Trophoblast cell (in vitro differentiated cells and primary cell): ENCODE data around the gene POLR2C.
"Not testable (repeated sequence)": the region's sequence is repeated elsewhere in the genome, so short reads cannot be mapped to it uniquely, and the experiment has no call there.

ENCODE experiments used
- DNase-seq, 2 donors: peaks; one replicate each; pipeline ENCODE4 v3.0.0-alpha.2; 2016
- H2AFZ ChIP-seq: 2 replicates; pipeline ENCODE4 v1.6.1; 2013; ENCODE audit warnings: low read length, moderate library complexity, mild to moderate bottlenecking; ENCODE audit not compliant: insufficient read depth, poor library complexity
- H2AK5ac ChIP-seq: 2 replicates; pipeline ENCODE4 v1.6.1; 2013; ENCODE audit warnings: mild to moderate bottlenecking, low read length
- H2BK120ac ChIP-seq: 2 replicates; pipeline ENCODE4 v1.6.1; 2013; ENCODE audit warnings: low read length, mild to moderate bottlenecking, moderate library complexity; ENCODE audit not compliant: insufficient read depth, poor library complexity
- H2BK12ac ChIP-seq: 2 replicates; pipeline ENCODE4 v1.6.1; 2013; ENCODE audit warnings: mild to moderate bottlenecking, low read length, moderate library complexity
- H2BK5ac ChIP-seq: 2 replicates; pipeline ENCODE4 v1.6.1; 2013; ENCODE audit warnings: low read length, low read depth, moderate library complexity, mild to moderate bottlenecking; ENCODE audit not compliant: poor library complexity
- H3K14ac ChIP-seq: 2 replicates; pipeline ENCODE4 v1.6.1; 2013; ENCODE audit warnings: mild to moderate bottlenecking, low read length
- H3K18ac ChIP-seq: 2 replicates; pipeline ENCODE4 v1.6.1; 2013; ENCODE audit warnings: mild to moderate bottlenecking, low read length
- H3K23ac ChIP-seq: 2 replicates; pipeline ENCODE4 v1.6.1; 2013; ENCODE audit warnings: low read length
- H3K27ac ChIP-seq: 2 replicates; pipeline ENCODE4 v1.5.1; 2013; ENCODE audit warnings: low read depth, mild to moderate bottlenecking, inconsistent platforms, low read length, moderate library complexity
- H3K27me3 ChIP-seq: 2 replicates; pipeline ENCODE4 v1.6.1; 2013; ENCODE audit warnings: inconsistent platforms, mild to moderate bottlenecking, low read length, moderate library complexity; ENCODE audit not compliant: insufficient read depth
- H3K36me3 ChIP-seq, 2 experiments: 1 replicate in 1 of 2; 2 replicates in 1 of 2; pipeline ENCODE4 v1.6.1; 2013; ENCODE audit warnings: low read length in 2 of 2, mild to moderate bottlenecking in 2 of 2, moderate library complexity in 1 of 2; ENCODE audit not compliant: insufficient read depth in 2 of 2, control insufficient read depth in 1 of 2
- H3K4ac ChIP-seq: 2 replicates; pipeline ENCODE4 v1.6.1; 2013; ENCODE audit warnings: low read depth, mild to moderate bottlenecking, low read length, moderate library complexity
- H3K4me1 ChIP-seq, 2 experiments: 1 replicate in 1 of 2; 2 replicates in 1 of 2; pipeline ENCODE4 v1.6.1; 2013; ENCODE audit warnings: low read length in 2 of 2, mild to moderate bottlenecking in 2 of 2, moderate library complexity in 1 of 2; ENCODE audit not compliant: insufficient read depth in 2 of 2, control insufficient read depth in 1 of 2
- H3K4me2 ChIP-seq: 2 replicates; pipeline ENCODE4 v1.6.1; 2013; ENCODE audit warnings: inconsistent platforms, mild to moderate bottlenecking, low read length, moderate library complexity
- H3K4me3 ChIP-seq: 2 replicates; pipeline ENCODE4 v1.5.1; 2013; ENCODE audit warnings: mild to moderate bottlenecking, low read depth, low read length, inconsistent platforms
- H3K79me1 ChIP-seq: one replicate; pipeline ENCODE4 v1.6.1; 2013; ENCODE audit warnings: low read length
- H3K79me2 ChIP-seq: 2 replicates; pipeline ENCODE4 v1.6.1; 2013; ENCODE audit warnings: low read length, mild to moderate bottlenecking; ENCODE audit not compliant: control insufficient read depth, insufficient read depth, poor library complexity
- H3K9ac ChIP-seq: 2 replicates; pipeline ENCODE4 v1.6.1; 2013; ENCODE audit warnings: mild to moderate bottlenecking, low read length
- H3K9me3 ChIP-seq: 2 replicates; pipeline ENCODE4 v1.6.1; 2013; ENCODE audit warnings: low read depth, mild to moderate bottlenecking, control low read depth, inconsistent platforms, low read length; ENCODE audit not compliant: insufficient read depth
- H4K12ac ChIP-seq: 2 replicates; pipeline ENCODE4 v1.6.1; 2013; ENCODE audit warnings: low read depth, mild to moderate bottlenecking, low read length, moderate library complexity
- H4K8ac ChIP-seq: 2 replicates; pipeline ENCODE4 v1.6.1; 2013; ENCODE audit warnings: low read depth, mild to moderate bottlenecking, low read length, moderate library complexity
- H4K91ac ChIP-seq: one replicate; pipeline ENCODE4 v1.6.1; 2013; ENCODE audit warnings: low read depth, mild to moderate bottlenecking, low read length, moderate library complexity
- WGBS: extraction: QIAGEN DNeasy Blood & Tissue Kit; methylation state at CpG from one replicate; pipeline ENCODE4 v1.1.7; 2013; ENCODE audit warnings: missing lambda C conversion rate; ENCODE audit not compliant: insufficient read length, insufficient coverage; ENCODE audit errors: extremely low coverage; 5-methylcytosine and 5-hydroxymethylcytosine counted together

The POLR2C gene

GRCh38 chr16:57497121-57497520 lies 34.6 kb downstream of the POLR2C start:
- Histone ChIP-seq H4K8ac (no peak overlapping the region), H3K9ac (no peak overlapping the region), H2BK5ac (no peak overlapping the region), H2BK120ac (peak overlapping the region; percentile 57), H4K91ac (peak overlapping the region; percentile 30), H3K4me1 (peaks cover 17 to 19% of the 10 kb centered on the region in 2 experiments), H2BK12ac (peak overlapping the region; percentile 37), H3K36me3 (no peaks in the 10 kb centered on the region), H3K79me2 (peaks cover 5% of the 10 kb centered on the region), H3K14ac (peak overlapping the region; percentile 62), H3K18ac (no peak overlapping the region), H2AK5ac (peak overlapping the region; percentile 38), H3K4me2 (no peak overlapping the region), H3K4ac (no peak overlapping the region), H3K27me3 (no peaks in the 10 kb centered on the region), H4K12ac (no peak overlapping the region), H3K9me3 (no peaks in the 10 kb centered on the region), H2AFZ (no peak overlapping the region), H3K23ac (no peak overlapping the region), H3K4me3 (no peak overlapping the region), H3K79me1 (peaks cover 30% of the 10 kb centered on the region), H3K27ac (no peak overlapping the region)
- no peak for DNase-seq
- no CpG with 5 or more reads among the region's 13 CpGs for WGBS

- peak overlapping the region; percentile 47 for H2BK5ac ChIP-seq
- H3K4me1 ChIP-seq, result peaks cover 19 to 21% of the 10 kb centered on the region in 2 experiments
- no peak overlapping the region for H4K12ac ChIP-seq
- no peak overlapping the region for H3K27ac ChIP-seq
- no peaks in the 10 kb centered on the region for H3K27me3 ChIP-seq
- H2AK5ac ChIP-seq, result no peak overlapping the region
- no peaks in the 10 kb centered on the region for H3K36me3 ChIP-seq
- no peak overlapping the region for H3K4me2 ChIP-seq
- no peak for DNase-seq
- no peaks in the 10 kb centered on the region for H3K9me3 ChIP-seq
- H3K18ac ChIP-seq, result peak overlapping the region; percentile 68
- peak overlapping the region; percentile 65 for H4K91ac ChIP-seq
- H3K9ac ChIP-seq, result no peak overlapping the region
- no CpG with 5 or more reads among the region's 4 CpGs for WGBS
- H3K4me3 ChIP-seq, result no peak overlapping the region
- peak overlapping the region; percentile 64 for H3K14ac ChIP-seq
- no peak overlapping the region for H4K8ac ChIP-seq
- no peak overlapping the region for H3K23ac ChIP-seq
- H2BK120ac ChIP-seq, result peak overlapping the region; percentile 49
- H2BK12ac ChIP-seq, result peak overlapping the region; percentile 96
- no peak overlapping the region for H2AFZ ChIP-seq
- H3K79me1 ChIP-seq, result peaks cover 33% of the 10 kb centered on the region
- H3K79me2 ChIP-seq, result peaks cover 5% of the 10 kb centered on the region
- H3K4ac ChIP-seq, result no peak overlapping the region
Measured at GRCh38 chr16:57498031-57498430, 35.6 kb downstream of the POLR2C start.

GRCh38 chr16:57499941-57500340 lies 37.5 kb downstream of the POLR2C start:
- Histone ChIP-seq H3K4ac (peak overlapping the region; percentile 43), H2BK12ac (peak overlapping the region; percentile 80), H2BK5ac (peak overlapping the region; percentile 95), H4K91ac (peak overlapping the region; percentile 98), H2BK120ac (peak overlapping the region; percentile 93), H2AK5ac (peak overlapping the region; percentile 80), H3K14ac (peak overlapping the region; percentile 81), H3K27ac (peak overlapping the region; percentile 79), H3K4me1 (peaks cover 23 to 26% of the 10 kb centered on the region in 2 experiments), H4K8ac (peak overlapping the region; percentile 26), H3K79me1 (peaks cover 46% of the 10 kb centered on the region), H3K18ac (peak overlapping the region; percentile 83)
- H3K4me2 ChIP-seq, H3K36me3 ChIP-seq, H4K12ac ChIP-seq, H3K4me3 ChIP-seq, H3K79me2 ChIP-seq, H3K9me3 ChIP-seq, H2AFZ ChIP-seq, H3K27me3 ChIP-seq, H3K23ac ChIP-seq, H3K9ac ChIP-seq: not testable (repeated sequence)
- peak in 1 of 2 donors; percentile 36 for DNase-seq
- WGBS, result no CpG with 5 or more reads among the region's 11 CpGs

- DNase-seq, result no peak
- no peak overlapping the region for H3K4me3 ChIP-seq
- H3K23ac ChIP-seq, result no peak overlapping the region
- peak overlapping the region; percentile 62 for H2AK5ac ChIP-seq
- peaks cover 5% of the 10 kb centered on the region for H3K79me2 ChIP-seq
- H3K36me3 ChIP-seq, result no peaks in the 10 kb centered on the region
- peak overlapping the region; percentile 44 for H2BK120ac ChIP-seq
- peak overlapping the region; percentile 95 for H4K91ac ChIP-seq
- no peaks in the 10 kb centered on the region for H3K27me3 ChIP-seq
- peak overlapping the region; percentile 65 for H3K14ac ChIP-seq
- no peaks in the 10 kb centered on the region for H3K9me3 ChIP-seq
- peaks cover 49% of the 10 kb centered on the region for H3K79me1 ChIP-seq
- no peak overlapping the region for H3K9ac ChIP-seq
- H3K4me2 ChIP-seq, result peak overlapping the region; percentile 24
- H3K4ac ChIP-seq, result peak overlapping the region; percentile 35
- H2BK5ac ChIP-seq, result peak overlapping the region; percentile 83
- H3K4me1 ChIP-seq, result peaks cover 23 to 26% of the 10 kb centered on the region in 2 experiments
- peak overlapping the region; percentile 3 for H2AFZ ChIP-seq
- peak overlapping the region; percentile 64 for H2BK12ac ChIP-seq
- no CpG with 5 or more reads among the region's 9 CpGs for WGBS
- H3K18ac ChIP-seq, result peak overlapping the region; percentile 27
- peak overlapping the region; percentile 40 for H4K8ac ChIP-seq
- H4K12ac ChIP-seq, result peak overlapping the region; percentile 3
- peak overlapping the region; percentile 89 for H3K27ac ChIP-seq
Measured at GRCh38 chr16:57500578-57501111, 38.2 kb downstream of the POLR2C start.
